ENCODE results near the gene COX19. TPM values are rescaled to one million over a fixed set of nuclear protein-coding genes. Genes with fewer than 3 reads are reported as not detected.
A peak's percentile ranks its signal among the peaks of the same experiment; 100 is the strongest.

COX19 gene
- total and polyA plus RNA-seq, 4 donors: 5.6 to 17.0 (median 8.0) TPM

DNA sequence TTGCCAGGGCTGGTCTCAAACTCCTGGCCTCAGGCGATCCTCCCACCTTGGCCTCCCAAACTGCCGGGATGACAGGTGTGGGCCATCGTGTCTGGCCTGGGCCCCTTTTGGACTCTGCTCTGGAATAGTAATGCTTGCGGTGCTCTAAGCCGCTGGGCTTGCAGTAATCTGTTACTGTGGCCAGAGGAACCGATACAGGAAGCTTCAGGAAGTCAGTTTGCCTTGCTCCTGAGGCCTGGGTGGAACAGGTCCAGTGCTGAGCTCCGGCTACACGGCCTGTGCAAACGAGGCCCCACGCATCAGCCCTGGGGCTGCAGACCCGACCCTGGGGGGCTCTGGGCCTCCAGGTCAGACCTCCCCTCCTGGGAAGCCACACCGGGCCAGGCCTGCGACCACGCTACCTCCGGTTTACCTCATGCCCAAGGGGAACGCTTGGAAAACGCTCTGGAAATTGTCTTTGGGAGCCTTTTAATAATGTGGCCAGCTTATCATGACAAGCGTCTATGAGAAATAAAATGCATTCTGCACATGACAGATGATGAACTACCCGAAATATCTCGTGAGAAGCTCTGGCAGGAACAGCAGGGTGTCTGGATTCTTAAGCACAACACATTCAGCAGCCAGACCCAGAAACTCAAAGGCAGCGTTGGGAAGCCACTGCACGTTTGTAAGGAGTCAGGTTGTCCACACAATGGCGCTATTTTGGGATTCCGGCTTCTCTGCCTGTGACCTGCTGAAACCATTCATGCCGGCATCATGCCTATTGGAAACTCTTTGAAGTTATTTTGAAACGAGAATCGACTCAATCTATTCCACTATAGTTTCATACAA is 10.7 kb downstream of the COX19 start:
- no peak overlapping the region for H3K4me3 ChIP-seq
- no peak overlapping the region for H3K9ac ChIP-seq (ENCODE audit: insufficient read depth in 1 of 2, low read length in 2 of 2)
- DNase-seq (peak in 1 of 3 donors; percentile 15), ATAC-seq (ENCODE audit: insufficient read depth, low FRiP score) (peak; percentile 27)
- peaks cover 0 to 4% (median 0%) of the 10 kb centered on the region in 3 donors for H3K27me3 ChIP-seq (ENCODE audit: control insufficient read depth in 3 of 3, insufficient read depth in 3 of 3, low read length in 2 of 3)
- peak overlapping the region; percentile 44 to 52 for H3K27ac ChIP-seq (ENCODE audit: low read depth in 1 of 2, low read length in 1 of 2)
- H3K9me3 ChIP-seq (ENCODE audit: control insufficient read depth in 4 of 4, insufficient read depth in 3 of 4, low read length in 3 of 4): peaks cover 0 to 4% (median 0%) of the 10 kb centered on the region in 4 donors
- H3K36me3 ChIP-seq (ENCODE audit: control insufficient read depth in 4 of 4, insufficient read depth in 4 of 4, low read length in 4 of 4): peaks cover 6 to 25% (median 12%) of the 10 kb centered on the region in 4 donors
- H3K4me1 ChIP-seq (ENCODE audit: control insufficient read depth in 5 of 5, insufficient read depth in 5 of 5, low read length in 5 of 5): peaks cover 0 to 9% (median 3%) of the 10 kb centered on the region in 5 donors
- TF ChIP-seq CTCF (IDR thresholded peaks at IDR 0.05; ENCODE audit: control extremely low read depth, extremely low read depth): no peak
- WGBS, 2 donors: 33 to 40% methylated on average over 27 of the region's 27 CpGs

DNA sequence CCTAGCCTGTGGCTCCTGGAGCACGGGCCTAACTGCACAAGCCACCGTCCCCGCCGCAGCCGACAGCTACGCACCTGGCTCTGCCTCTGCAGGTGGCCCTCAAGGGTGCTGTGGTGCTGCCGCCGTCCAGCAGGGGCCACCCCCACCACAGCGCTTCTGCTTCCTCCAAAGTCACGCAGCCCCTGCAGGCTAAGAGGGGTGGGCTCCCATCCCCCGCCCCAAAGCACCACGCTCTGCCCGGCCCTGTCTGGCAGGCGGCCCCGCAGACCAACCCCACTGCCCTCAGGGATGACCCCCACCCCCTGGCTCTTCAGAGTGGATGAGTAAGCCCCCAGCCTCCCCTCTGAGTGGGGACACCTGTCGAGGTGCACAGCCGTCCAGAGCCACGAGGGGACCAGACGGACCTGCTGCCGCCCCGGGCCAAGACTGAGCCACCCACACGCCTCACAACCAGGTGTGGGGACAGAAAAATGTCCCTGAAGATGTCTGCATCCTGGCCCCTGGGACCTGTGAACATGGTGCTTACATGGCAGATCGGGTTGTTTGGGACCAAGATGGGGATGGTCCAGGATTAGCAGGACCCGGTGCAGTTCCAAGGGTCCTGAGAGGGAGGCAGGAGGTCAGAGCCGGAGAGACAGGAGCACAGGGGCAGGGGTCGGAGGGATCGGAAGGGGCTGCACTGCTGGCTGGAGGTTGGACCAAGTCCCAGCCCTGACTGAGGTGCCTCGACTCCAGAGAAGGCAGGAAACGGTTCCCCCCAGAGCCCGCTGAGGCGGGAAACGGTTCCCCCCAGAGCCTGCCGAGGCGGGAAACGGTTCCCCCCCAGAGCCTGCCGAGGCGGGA is 11.9 kb downstream of the COX19 start:
- Histone ChIP-seq H3K36me3 (ENCODE audit: control insufficient read depth in 4 of 4, insufficient read depth in 4 of 4, low read length in 4 of 4) (peaks cover 2 to 18% (median 8%) of the 10 kb centered on the region in 4 donors), H3K27me3 (ENCODE audit: control insufficient read depth in 3 of 3, insufficient read depth in 3 of 3, low read length in 2 of 3) (peaks cover 0 to 4% (median 0%) of the 10 kb centered on the region in 3 donors), H3K9me3 (ENCODE audit: control insufficient read depth in 4 of 4, insufficient read depth in 3 of 4, low read length in 3 of 4) (peaks cover 0 to 4% (median 0%) of the 10 kb centered on the region in 4 donors), H3K4me1 (ENCODE audit: control insufficient read depth in 5 of 5, insufficient read depth in 5 of 5, low read length in 5 of 5) (peaks cover 0 to 9% (median 3%) of the 10 kb centered on the region in 5 donors), H3K9ac (ENCODE audit: insufficient read depth in 1 of 2, low read length in 2 of 2) (no peak overlapping the region), H3K27ac (ENCODE audit: low read depth in 1 of 2, low read length in 1 of 2) (no peak overlapping the region), H3K4me3 (no peak overlapping the region)
- DNase-seq (peak in 1 of 3 donors; percentile 26), ATAC-seq (ENCODE audit: insufficient read depth, low FRiP score) (no peak)
- no peak for TF ChIP-seq CTCF (IDR thresholded peaks at IDR 0.05; ENCODE audit: control extremely low read depth, extremely low read depth)
- 11 to 31% methylated on average over 36 to 37 of the region's 37 CpGs for WGBS, 2 donors

- Histone ChIP-seq H3K4me3 (no peak overlapping the region), H3K27me3 (ENCODE audit: control insufficient read depth in 3 of 3, insufficient read depth in 3 of 3, low read length in 2 of 3) (peaks cover 0 to 4% (median 0%) of the 10 kb centered on the region in 3 donors), H3K4me1 (ENCODE audit: control insufficient read depth in 5 of 5, insufficient read depth in 5 of 5, low read length in 5 of 5) (peaks cover 0 to 9% (median 3%) of the 10 kb centered on the region in 5 donors), H3K9ac (ENCODE audit: insufficient read depth in 1 of 2, low read length in 2 of 2) (no peak overlapping the region), H3K27ac (ENCODE audit: low read depth in 1 of 2, low read length in 1 of 2) (no peak overlapping the region), H3K36me3 (ENCODE audit: control insufficient read depth in 4 of 4, insufficient read depth in 4 of 4, low read length in 4 of 4) (peaks cover 0 to 9% (median 3%) of the 10 kb centered on the region in 4 donors), H3K9me3 (ENCODE audit: control insufficient read depth in 4 of 4, insufficient read depth in 3 of 4, low read length in 3 of 4) (peaks cover 0 to 4% (median 0%) of the 10 kb centered on the region in 4 donors)
- DNase-seq (peak in 1 of 3 donors; percentile 12), ATAC-seq (ENCODE audit: insufficient read depth, low FRiP score) (no peak)
- WGBS, 2 donors: 91 to 97% methylated on average over 17 of the region's 17 CpGs
- TF ChIP-seq CTCF (IDR thresholded peaks at IDR 0.05; ENCODE audit: control extremely low read depth, extremely low read depth): no peak
Observed at GRCh38 chr7:962401-963081, 12.8 kb downstream of the COX19 start.

Measured in lung (tissue), 12 donors.